GM12891 (cell line): Measurements from ENCODE around the gene ASAP3.

Source experiments
- POLR2A ChIP-seq: IDR thresholded peaks from 2 replicates; pipeline ENCODE4 v1.6.1; 2011; ENCODE audit warnings: low read depth, low read length, control low read depth
- POLR2AphosphoS5 ChIP-seq: IDR thresholded peaks from 2 replicates; pipeline ENCODE4 v1.6.1; 2011; ENCODE audit warnings: low read depth, low read length, control low read depth
- POU2F2 ChIP-seq: IDR thresholded peaks from 2 replicates; pipeline ENCODE4 v1.6.1; 2011; ENCODE audit warnings: low read depth, mild to moderate bottlenecking, control low read depth, low read length, moderate library complexity
- SPI1 ChIP-seq: IDR thresholded peaks from 2 replicates; pipeline ENCODE4 v1.6.1; 2011; ENCODE audit warnings: low read depth, low read length, control low read depth
- TAF1 ChIP-seq: IDR thresholded peaks from 2 replicates; pipeline ENCODE4 v1.6.1; 2011; ENCODE audit warnings: low read depth, low read length, control low read depth

DNA sequence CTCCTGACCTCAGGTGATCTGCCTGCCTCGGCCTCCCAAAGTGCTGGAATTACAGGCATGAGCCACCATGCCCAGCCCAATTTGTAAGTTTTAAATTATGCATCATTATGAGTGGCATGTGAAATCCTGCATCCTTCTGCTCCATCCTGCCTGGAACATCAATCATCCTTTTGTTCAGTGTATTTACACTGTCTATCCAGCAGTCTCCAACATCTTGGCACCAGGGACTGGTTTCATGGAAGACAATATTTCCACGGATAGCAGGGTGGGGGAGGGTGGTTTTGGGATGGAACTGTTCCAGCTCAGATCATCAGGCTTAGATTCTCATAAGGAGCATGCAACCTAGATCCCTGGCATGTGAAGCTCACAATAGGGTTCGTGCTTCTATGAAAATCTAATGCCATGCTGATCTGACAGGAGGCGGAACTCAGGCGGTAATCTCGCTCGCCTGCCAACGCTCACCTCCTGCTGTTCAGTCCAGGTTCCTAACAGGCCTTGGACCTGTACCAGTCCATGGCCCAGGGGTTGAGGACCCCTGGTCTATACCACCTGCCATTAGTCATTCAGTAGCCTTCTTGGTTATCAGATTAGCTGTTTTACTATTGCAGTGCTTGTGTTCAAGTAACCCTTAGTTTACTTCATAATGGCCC, 37.2 kb downstream of the ASAP3 start:
- no peak for TF ChIP-seq POLR2A
- no peak for TF ChIP-seq POLR2AphosphoS5
- no peak for TF ChIP-seq TAF1
- no peak for TF ChIP-seq POU2F2
- TF ChIP-seq SPI1, result no peak
